ENCODE measurements around the gene KIF5B. TPM values are rescaled to one million over a fixed set of nuclear protein-coding genes. Genes with fewer than 3 reads are reported as not detected.
"Not testable (repeated sequence)": the region's sequence is repeated elsewhere in the genome, so short reads cannot be mapped to it uniquely, and the experiment has no call there.

The KIF5B gene
- polyA plus RNA-seq, 1 experiment = 84.0 TPM

GRCh38 chr10:32103721-32104120, 47.5 kb upstream of the KIF5B start:
- Histone ChIP-seq H3K4me3 (ENCODE audit: low read depth, low read length) (no peak overlapping the region), H3K27ac (ENCODE audit: low read depth, low read length) (no peak overlapping the region), H3K9me3 (ENCODE audit: control insufficient read depth, insufficient read depth, low read length) (no peaks in the 10 kb centered on the region), H3K27me3 (ENCODE audit: control insufficient read depth, insufficient read depth, low read length) (peaks cover 7% of the 10 kb centered on the region)
- TF ChIP-seq CTCF (IDR thresholded peaks at IDR 0.05; ENCODE audit: low read depth, low read length) = no peak
- DNase-seq (ENCODE audit: low read depth, low spot score) = no peak
- POLR2A ChIA-PET = no interaction called here
- CTCF ChIA-PET = no interaction called here

DNA sequence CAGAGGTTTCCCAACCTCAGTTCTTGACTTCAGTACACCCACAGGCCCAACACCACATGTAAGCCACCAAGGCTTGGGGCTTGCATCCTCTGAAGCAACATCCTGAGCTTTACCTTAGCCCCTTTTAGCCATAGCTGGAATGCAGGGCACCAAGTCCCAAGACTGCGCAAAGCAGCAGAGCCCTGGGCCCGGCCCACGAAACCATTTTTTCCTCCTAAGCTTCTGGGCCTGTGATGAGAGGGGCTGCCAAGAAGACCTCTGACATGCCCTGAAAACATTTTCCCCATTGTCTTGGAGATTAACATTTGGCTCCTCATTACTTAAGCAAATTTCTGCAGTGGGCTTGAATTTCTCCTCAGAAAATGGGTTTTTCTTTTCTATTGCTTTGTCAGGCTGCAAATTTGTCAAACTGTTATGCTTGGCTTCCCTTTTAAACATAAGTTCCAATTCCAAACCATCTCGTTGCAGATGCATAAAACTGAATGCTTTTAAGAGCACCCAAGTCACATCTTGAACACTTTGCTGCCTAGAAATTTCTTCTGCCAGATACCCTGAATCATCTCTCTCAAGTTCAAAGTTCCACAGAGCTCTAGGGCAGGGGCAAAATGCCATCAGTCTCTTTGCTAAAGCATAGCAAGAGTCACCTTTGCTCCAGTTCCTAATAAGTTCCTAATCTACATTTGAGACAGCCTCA, 42.5 kb upstream of the KIF5B start:
- DNase-seq (ENCODE audit: low read depth, low spot score); CTCF ChIA-PET; H3K4me3 ChIP-seq (ENCODE audit: low read depth, low read length); POLR2A ChIA-PET; H3K9me3 ChIP-seq (ENCODE audit: control insufficient read depth, insufficient read depth, low read length); H3K27ac ChIP-seq (ENCODE audit: low read depth, low read length): not testable (repeated sequence)
- H3K27me3 ChIP-seq (ENCODE audit: control insufficient read depth, insufficient read depth, low read length) = peaks cover 10% of the 10 kb centered on the region

GRCh38 chr10:32095116-32095733, 39.0 kb upstream of the KIF5B start:
- peaks cover 5% of the 10 kb centered on the region for H3K9me3 ChIP-seq (ENCODE audit: control insufficient read depth, insufficient read depth, low read length)
- no peak overlapping the region for H3K4me3 ChIP-seq (ENCODE audit: low read depth, low read length)
- peaks cover 8% of the 10 kb centered on the region for H3K27me3 ChIP-seq (ENCODE audit: control insufficient read depth, insufficient read depth, low read length)
- no peak for TF ChIP-seq CTCF (IDR thresholded peaks at IDR 0.05; ENCODE audit: low read depth, low read length)
- no peak overlapping the region for H3K27ac ChIP-seq (ENCODE audit: low read depth, low read length)
- no peak for DNase-seq (ENCODE audit: low read depth, low spot score)
- POLR2A ChIA-PET = no interaction called here
- CTCF ChIA-PET = no interaction called here

- H3K27me3 ChIP-seq (ENCODE audit: control insufficient read depth, insufficient read depth, low read length) = peaks cover 10% of the 10 kb centered on the region
- H3K27ac ChIP-seq (ENCODE audit: low read depth, low read length) = no peak overlapping the region
- POLR2A ChIA-PET = no interaction called here
- H3K9me3 ChIP-seq (ENCODE audit: control insufficient read depth, insufficient read depth, low read length) = peaks cover 5% of the 10 kb centered on the region
- TF ChIP-seq CTCF (IDR thresholded peaks at IDR 0.05; ENCODE audit: low read depth, low read length) = no peak
- CTCF ChIA-PET = no interaction called here
- no peak for DNase-seq (ENCODE audit: low read depth, low spot score)
- H3K4me3 ChIP-seq (ENCODE audit: low read depth, low read length) = no peak overlapping the region
These were observed 37.4 kb upstream of the KIF5B start for GRCh38 chr10:32093650-32094049.

- no peaks in the 10 kb centered on the region; the same call in 1 of the 2 replicates for H3K9me3 ChIP-seq (ENCODE audit: control insufficient read depth, insufficient read depth, low read length)
- no peak overlapping the region for H3K4me3 ChIP-seq (ENCODE audit: low read depth, low read length)
- H3K27me3 ChIP-seq (ENCODE audit: control insufficient read depth, insufficient read depth, low read length) = peaks cover 6% of the 10 kb centered on the region
- POLR2A ChIA-PET = no interaction called here
- CTCF ChIA-PET = no interaction called here
- no peak overlapping the region for H3K27ac ChIP-seq (ENCODE audit: low read depth, low read length)
- TF ChIP-seq CTCF (IDR thresholded peaks at IDR 0.05; ENCODE audit: low read depth, low read length) = no peak
- no peak for DNase-seq (ENCODE audit: low read depth, low spot score)
These were observed 34.8 kb upstream of the KIF5B start for GRCh38 chr10:32091046-32091445.
